ENCODE results near the gene PLEKHA7.

DNA sequence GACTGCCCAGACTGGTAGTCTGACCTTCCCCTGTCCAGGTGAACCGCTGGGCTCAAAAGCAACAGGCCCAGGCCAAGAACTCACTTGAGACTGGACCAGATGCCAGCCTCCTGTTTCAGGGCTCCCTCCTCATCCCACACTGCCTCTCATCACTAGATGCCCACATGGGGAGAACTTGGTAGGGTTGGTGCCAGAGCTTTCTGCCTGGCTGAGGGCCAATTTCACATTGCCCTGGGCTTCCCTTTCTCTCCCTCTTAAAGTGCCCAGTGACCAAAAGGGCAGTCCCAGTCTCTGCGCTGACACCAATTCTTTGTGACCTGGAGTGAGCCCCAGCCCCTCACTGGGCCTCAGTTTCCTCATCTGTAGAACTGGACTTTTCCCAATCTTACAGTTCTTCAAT lies 234.1 kb downstream of the PLEKHA7 start:
- TF ChIP-seq EP300 (IDR thresholded peaks at IDR 0.05), result no peak
- no peak for TF ChIP-seq CTCF (IDR thresholded peaks at IDR 0.05)

All from upper lobe of left lung (tissue), 4 donors.